C1 segment of cervical spinal cord (tissue), 14 donors: Measurements from ENCODE around the gene SLC9A3.
"Not testable (repeated sequence)": the region's sequence is repeated elsewhere in the genome, so short reads cannot be mapped to it uniquely, and the experiment has no call there.

Experiments
- DNase-seq, 14 donors: peaks; one replicate each; lab custom pipeline; 2025; lab: John Stamatoyannopoulos, UW

The SLC9A3 gene

DNA sequence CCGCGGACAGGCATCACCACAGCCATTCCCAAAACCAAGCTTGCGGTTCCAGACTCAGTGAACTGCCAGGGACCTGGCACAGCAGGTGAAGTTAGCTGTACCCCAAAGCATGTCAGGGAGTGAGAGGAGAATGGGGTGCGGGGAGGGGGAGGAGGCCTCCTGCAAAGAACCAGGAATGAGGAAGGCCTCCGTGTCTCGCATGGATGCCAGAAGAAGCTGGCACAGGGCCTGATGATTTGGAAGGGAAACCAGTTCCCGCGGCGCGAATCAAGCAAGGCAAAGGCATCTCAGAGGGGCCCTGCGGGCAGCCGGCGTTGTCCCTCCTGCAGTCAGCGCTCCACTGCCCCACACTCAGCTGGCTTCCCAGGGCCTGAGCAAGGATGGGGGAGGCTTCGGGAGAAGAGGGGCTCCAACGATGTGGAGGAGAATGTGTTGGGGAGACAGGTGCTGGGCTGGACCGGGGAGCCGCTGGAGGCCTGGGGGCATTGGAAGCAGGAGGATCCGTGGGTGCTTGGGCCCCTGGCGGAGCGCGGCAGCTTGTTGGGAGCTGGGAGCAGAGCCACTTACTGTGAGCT lies 14.6 kb downstream of the SLC9A3 start:
- no peak for DNase-seq

DNA sequence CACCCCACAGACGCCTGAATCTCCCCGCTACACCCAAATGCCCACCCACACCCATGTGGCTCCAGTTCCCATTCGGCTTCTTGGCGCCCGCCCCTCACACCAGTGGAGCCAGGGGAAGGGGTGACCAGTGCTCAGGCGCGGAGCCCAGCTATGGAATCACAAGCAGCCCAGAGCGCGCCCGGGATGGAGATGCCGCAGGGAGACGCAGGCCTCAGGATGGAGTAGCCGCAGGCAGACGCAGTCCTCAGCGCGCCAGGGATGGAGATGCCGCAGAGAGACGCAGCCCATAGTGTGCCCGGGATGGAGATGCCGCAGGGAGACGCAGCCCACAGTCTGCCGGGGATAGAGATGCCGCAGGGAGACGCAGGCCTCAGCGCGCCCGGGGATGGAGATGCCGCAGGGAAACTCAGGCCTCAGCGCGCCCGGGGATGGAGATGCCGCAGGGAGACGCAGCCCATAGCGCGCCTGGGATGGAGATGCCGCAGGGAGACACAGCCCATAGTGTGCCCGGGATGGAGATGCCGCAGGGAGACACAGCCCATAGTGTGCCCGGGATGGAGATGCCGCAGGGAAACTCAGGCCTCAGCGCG lies 16.2 kb downstream of the SLC9A3 start:
- DNase-seq: not testable (repeated sequence)

DNA sequence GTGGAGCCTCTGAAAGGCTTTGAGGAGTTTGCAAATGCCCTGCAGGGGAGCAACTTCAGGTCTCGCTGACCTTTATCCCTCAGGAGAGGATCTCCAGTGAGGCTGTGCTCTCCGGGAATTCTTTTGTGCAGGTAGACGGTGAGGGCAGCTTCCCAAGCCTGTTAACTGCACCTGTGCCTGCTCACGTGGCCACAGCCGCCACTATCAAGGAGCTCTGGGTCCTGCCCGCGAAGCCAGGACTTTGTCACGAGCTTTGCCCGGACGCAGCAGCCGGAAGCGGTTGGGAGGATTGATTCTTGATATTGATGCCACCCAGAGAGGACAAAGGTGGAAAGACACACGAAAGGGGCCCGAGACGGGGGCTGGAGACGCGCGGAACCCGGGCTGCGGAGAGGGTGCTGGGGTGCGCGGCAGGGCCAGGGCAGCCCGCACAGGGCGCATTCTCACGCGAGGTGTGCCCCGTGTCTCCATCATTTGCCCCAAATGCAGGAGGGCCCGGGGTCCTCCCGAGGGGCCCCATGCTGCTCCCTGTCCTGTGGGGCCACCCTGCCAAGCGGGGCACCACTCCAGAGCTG lies 18.2 kb downstream of the SLC9A3 start:
- DNase-seq: no peak

DNA sequence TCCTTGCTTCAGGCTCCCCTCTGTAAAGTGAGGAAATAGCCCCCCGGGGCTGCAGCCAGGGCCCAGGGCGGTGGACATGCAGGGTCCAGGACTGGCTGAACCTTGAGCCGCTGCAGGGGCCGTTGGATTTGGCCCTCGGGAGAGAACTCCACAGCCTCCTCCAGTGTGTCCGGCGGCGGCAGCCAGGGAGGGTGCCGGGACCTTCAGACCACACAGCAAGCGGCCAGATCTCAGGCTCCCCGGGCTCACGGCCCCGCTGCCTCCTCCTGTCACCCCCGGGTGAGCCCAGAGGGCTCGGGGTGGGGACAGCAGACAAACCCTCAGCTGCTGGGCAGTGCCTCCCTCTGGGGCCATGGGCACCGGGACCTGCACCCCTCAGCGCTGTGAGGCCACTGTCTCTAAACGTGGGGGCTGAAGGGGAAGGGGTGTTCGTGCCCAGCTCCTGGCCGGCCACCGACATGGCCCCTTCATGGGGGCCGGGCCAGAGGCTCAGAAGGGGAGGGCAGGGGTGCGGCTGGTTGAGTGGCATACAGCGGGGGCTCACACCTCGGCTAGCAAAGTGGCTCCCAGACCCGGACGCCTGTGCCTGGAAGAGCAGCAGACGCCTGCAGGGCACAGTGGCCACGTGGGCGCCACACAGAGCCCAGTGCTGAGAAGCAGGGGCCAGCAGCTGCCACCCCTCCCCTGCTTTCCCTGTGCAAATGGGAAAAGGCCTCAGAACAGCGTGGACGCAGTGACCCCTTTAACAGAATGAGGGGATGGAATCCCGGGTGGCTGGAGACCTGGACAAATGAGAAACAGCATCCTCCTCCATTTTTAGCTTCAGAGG lies 19.7 kb downstream of the SLC9A3 start:
- no peak for DNase-seq

DNA sequence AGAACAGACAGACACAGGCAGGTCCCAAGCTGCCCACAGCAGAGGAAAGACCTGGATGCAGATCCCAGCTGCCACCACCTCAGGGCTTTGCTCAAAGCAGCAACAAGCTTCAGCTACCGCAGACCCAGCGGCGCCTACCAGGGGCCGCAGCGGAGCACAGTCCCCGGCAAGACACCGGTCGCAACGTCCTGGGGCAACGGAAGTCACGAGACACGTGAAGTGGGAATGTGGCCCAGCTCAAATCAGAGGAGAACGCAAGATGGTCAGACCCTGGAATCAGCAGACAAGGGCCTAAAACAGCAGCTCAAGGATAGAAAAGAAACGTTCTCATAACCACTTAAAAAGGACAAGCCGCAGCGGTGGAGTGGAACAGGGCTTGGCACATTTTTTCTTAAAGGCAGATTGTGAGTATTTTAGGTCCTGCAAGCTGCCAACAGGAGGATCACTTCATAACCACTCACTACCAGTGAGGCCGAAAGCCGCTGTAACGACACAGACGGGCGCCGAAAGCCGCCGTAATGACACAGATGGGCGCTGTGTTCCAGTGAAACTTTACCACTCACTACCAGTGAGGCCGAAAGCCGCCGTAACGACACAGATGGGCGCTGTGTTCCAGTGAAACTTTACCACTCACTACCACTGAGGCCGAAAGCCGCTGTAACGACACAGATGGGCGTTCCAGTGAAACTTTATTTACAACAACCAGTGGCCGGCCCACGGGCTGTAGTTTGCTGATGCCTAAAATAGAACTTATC lies 21.7 kb downstream of the SLC9A3 start:
- DNase-seq: no peak

DNA sequence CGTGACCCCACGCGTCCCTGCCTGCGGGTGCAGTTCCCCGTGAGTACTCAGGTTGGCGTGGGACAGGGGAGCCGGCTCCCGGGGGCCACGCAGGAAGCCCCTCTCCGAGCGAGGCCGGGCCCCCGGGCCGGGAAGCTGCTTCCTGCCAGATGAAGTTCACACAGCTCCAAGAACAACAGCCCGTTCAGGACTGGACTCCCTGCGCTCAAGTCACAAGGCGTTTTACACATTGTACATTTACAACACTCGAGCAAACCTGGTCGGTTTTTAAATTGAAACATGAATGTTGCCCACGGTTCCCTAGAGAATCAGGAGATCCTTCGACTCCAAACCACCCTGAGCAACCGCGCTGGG lies 22.4 kb downstream of the SLC9A3 start:
- no peak for DNase-seq

DNA sequence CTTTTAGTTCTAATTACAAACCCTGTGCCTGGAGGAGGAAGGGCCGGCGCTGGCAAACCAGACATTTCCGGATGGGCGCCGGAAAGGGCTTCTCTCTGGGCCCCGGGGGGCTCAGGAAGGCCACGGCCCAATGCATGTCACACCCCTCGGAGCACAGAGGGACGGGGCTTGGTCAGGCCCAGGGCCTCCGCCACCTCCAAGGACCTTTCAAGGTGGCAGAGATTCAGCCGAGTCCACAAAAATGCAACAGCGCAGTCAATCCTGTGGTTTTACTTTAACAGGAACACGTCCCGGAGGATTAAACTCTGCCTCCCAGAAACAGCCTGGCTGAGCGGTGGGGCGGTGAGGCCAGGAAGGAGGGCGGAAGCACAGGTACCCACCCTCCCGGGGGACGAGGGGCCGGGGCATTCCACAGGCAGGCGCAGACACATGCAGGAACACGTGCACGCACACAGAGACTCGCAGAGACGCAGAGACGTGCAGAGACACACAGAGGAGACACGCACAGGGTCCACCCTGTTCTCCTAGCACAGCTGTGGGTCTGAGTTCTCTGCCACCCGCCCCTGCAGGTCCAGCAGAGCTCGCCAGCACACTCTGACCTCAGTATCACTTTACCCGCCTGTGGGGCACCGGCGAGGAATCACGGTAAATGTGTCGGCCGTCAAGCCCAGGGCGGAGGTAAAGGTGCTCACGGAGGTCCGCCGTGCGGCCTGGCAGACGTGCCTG lies 23.0 kb downstream of the SLC9A3 start:
- DNase-seq: no peak

DNA sequence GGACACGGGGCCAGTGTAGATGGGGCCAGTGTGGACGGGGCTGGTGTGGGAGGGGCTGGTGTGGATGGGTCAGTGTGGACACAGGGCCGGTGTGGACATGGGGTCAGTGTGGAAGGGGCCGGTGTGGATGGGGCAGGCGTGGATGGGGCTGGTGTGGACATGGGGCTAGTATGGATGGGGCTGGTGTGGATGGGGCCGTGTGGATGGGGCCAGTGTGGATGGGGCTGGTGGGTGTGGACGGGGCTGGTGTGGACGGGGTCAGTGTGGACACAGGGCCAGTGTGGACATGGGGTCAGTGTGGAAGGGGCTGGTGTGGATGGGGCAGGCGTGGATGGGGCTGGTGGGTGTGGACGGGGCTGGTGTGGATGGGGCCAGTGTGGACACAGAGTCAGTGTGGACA lies 23.8 kb downstream of the SLC9A3 start:
- DNase-seq: no peak

DNA sequence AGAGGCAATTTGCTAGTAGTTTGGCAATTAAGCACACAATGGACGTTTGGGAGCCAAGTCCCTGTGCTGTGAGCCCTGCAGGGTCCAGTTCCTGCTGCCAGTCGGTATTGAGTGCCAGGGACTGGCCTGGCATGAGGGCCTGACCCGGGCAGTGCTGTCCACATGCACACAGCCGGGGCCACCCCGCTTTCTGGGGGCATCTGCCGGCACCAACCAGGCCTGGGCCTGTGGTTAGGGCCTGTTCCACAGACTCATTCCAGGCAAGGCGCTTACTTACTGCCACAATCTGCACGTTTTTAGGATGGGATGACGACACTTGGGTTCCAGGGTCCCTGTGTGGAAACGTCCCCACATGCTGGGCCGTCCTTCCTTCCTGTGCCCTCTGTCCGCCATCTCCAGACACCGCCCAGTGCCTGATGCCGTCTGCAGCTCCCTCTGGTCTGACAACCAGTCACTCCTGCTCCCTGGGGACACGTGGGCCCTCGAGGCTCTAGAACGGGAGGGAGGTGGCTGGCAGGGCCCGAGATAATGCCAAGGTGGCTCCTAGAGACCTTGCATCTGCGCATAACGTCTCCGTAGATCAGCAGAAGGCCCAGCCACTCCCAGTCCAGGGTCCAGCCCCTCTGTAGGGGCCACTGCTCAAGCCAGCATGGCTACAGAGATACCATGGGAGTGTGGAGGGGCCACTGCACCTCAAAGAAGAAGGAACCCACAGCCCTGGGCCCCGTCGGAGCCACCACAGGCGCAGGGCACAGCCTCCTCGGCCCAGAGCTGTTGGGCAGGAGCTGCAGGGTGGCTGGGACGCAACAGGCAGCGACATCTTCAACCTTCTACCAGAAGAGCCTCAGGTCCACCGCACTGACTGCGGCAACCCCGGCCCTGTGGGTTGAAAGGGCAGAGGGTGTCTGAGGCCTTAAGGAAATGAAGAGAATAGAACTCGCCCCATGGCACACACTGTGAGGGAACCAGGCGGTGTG lies 24.7 kb downstream of the SLC9A3 start:
- no peak for DNase-seq

DNA sequence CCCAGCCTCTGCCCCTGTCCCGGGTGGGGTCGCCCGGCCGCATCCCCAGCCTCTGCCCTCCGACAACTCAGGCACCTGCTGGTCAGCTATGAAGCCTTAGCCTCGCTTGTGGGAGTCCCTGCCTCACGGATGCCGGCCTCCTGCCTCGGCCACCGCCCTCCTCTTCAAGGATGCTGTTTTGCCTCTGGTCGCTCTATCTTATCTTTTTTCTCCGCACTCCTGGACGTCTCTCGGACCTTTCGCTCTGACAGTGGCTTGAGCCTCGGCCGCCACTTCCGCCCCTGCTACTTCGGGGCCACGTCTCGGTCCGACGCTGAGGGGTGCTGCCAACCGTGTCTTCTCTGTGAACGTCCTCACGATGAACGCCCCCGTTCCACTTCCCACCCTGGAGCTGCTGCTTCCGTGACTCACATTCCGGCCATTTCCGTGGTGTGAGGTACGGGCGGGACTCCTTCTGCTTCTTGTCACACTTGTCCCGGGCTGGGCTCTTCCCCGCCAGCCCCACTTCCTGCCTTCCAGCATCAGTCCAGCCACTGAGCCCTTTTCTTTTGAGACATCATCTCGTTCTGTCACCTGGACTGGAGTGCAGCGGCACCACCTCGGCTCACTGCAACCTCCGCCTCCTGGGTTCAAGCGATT lies 26.3 kb downstream of the SLC9A3 start:
- no peak for DNase-seq

DNA sequence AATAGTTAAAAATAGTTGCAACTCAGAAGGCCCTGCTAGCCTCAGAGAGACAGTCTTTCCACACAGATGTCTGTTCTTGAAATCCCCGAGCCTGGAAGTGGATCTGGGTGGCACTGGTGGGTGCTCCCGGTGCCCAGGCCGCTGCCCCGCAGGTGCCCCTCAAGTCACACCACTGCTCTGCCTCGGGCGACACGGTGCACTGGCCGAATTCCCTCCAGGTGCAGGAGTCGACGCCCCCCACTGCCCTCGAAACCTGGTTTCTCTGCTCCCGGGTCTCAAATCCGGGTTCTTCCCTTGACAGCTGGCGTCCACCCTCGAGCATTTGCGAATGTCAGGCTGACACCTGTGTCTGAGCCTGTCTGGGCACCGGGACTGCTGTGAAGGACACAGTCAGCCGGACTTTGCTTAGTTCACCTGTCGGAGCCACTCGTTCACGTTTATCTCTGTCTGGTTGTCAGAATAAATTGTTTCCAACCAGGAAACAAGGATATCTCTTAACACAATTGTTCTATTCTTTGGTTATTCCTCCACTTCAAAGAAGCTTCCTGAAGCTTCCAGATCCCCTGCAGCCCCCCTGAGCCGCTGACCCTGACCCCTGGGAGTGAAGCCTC lies 27.1 kb downstream of the SLC9A3 start:
- DNase-seq: no peak

DNA sequence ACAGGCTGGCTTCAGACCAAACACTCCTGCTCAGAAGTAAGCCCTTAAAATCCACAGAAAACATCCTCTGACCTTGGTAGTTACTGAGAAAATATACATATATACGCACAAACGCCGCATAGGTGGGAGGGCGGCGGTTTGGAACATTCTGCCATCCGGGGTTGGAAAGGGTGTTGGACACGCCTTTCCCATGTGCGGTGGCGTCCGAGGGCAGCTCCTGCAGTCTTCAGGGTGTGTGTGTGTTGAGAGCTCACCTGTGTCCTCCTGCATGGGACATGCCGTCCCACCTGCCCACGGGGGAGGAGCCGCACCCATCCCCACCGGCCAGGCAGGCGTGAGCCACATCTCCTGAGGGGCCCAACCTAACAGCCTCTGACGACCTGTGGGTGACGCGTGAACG lies 28.2 kb downstream of the SLC9A3 start:
- DNase-seq: no peak

DNA sequence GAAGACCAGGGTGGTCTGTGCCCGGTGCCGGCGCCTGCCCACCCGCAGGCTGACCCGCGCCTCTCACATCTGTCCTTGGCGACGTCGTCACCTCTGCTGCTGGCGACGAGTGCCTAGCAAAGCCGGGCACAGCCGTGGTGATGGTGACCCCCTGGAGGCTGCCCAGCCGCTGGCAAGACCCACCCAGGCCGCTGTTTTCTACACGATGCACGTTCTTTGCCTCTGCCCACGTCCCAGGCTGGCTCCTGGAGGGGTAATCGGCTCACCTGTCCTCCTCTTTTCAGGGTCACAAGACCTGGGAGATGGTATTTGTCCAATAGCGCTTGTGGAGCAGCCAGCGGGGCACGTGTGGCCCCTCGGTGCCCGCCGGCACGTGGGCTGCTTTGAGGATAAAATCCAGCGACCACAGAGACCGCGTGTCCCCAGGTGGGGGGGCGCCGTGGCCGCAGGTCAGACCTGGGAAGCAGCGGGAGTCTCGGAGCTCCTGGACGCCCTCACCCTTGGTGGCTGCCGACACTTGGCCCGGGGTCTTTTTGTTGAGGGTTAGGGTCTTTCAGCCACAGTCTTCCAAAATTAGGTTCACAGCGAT lies 29.5 kb downstream of the SLC9A3 start:
- DNase-seq: no peak

DNA sequence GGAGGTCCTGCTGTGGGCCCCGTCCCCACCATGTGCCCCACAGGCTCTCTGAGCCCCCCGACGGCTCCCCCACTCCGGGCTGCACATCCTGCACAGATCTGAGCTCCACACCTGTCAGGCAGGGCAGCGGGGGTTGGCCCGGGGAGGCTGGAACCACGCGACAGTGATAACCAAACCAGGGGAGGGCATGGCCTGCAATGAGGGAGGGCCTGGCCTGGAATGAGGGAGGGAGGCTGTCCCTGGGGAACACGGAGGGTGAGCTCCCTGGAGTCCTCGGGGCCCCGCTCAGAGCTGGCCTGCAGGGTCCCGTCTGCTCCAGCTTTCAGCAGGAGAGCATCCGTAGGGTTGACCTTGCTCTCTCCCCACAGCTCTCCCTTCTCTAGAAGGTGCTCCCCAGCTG lies 30.5 kb downstream of the SLC9A3 start:
- no peak for DNase-seq

DNA sequence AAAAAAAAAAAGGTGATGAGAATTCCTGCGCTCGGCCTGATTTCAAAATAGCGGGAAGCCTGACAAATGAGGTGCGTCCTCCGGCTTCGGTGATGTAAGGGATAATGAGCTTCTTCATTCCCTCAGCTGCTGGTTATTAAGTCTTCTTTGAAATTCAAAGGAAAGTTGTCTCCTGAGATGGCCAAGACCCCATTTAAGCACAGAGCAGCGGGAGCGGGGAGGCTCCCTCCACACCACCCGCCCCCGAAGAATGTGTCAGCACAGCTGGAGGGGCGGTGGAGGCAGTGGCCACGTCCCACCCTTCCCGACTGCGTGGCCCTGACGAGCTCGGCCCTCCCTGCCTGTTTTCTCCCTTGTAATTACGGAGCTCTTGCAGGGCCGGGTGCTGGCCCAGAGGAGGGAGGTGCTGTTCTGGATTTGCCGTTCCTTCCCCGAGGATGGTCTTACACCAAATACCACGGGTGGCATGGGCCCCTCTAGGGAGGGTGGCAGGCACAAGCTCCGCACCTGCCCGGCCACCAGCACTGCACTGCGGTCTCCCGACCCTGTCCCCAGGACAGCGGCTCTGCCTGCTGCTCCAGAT lies 31.0 kb downstream of the SLC9A3 start:
- no peak for DNase-seq

DNA sequence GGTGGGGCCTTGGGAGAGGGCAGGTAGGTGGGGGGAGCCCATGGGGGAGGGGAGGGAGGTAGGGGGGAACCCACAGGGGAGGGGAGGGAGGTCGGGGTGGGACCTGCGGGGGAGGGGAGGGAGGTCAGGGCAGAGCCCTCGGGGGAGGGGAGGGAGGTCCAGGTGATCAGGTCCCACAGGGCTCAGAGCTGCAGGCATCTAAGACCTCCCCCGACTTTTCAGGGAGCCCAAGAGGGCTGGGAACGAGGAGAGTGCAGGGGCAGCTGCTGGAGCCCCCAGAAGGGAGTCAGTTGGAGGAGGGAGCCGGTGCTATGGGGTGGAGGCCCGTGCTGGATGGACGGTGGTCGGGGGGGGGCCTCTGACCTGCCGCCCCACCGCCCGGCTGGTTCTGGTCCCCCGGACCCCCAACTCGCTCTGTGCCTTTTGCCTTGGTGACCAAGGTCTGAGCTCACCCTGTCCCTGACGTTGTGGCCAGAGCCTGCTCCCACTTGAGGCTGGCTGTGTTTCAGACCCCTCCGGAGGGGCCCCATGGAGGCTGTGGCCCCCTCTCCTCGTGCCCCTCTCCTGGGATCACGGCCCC lies 31.8 kb downstream of the SLC9A3 start:
- no peak for DNase-seq

DNA sequence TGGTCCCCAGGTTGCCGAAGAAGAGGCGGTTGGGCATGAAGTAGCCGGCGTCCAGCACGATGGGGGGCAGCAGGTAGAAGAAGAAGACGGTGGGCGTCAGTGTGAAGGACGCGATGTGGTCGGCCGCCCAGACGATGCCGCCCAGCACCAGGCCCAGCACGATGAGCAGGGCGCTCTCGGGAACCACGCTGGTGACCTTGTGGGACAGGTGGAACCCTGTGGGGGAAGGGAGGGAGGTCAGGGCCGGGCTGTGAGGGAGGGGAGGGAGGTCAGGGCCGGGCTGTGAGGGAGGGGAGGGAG lies 32.4 kb downstream of the SLC9A3 start:
- no peak for DNase-seq

DNA sequence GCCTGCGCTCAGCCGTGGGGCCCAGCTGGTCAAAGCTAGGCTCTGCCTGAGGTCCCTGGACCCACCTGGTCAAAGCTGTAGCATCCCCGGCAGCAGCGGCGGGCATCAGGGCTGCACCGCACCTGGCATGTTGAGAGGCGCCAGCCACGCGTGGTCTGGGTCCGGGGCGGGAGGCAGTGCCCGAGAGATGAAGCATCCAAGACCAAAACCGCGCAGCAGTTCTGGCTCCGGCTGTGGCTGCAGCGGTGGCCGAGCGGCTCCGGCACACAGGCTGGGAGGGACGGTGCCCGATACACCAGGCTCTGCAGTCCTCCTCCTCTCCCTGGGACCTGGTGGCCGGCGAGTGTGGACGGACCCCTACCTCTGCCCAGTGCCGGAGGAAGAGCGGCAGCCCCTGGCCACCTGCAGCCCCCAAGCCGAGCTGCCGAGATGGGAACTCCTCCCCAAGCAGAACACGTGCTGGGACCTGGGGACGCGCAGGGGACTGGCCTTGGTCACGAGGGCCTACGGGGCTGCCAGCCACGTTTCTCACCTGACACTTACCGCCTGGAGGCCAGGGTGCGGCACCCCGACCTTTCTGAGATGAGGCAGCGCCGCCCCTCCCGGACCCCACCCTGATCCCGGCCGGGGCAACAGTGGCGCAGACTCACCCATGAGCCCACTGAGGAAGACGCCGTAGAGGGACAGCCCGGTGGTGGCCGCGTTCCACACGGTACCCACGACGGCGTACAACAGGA lies 33.0 kb downstream of the SLC9A3 start:
- no peak for DNase-seq
